H9 (cell line): ENCODE data around the gene CCL21. TPM values are rescaled to one million over a fixed set of nuclear protein-coding genes. Genes with fewer than 3 reads are reported as not detected.

Experiments used
- DNase-seq: peaks from one replicate; pipeline ENCODE4 v3.0.0-alpha.2; 2017
- H2AFZ ChIP-seq: one replicate; pipeline ENCODE4 v1.6.1; 2013; ENCODE audit warnings: mild to moderate bottlenecking, low read length, control low read depth, moderate library complexity
- H2AK5ac ChIP-seq: 2 replicates; pipeline ENCODE4 v1.6.1; 2013; ENCODE audit warnings: low read length, control low read depth, mixed read lengths; ENCODE audit not compliant: insufficient read length
- H2BK120ac ChIP-seq: one replicate; pipeline ENCODE4 v1.6.1; 2013; ENCODE audit warnings: low read depth, mild to moderate bottlenecking, low read length, control low read depth, inconsistent platforms; ENCODE audit not compliant: poor library complexity, severe bottlenecking
- H2BK12ac ChIP-seq: 2 replicates; pipeline ENCODE4 v1.6.1; 2013; ENCODE audit warnings: low read length, control low read depth, mixed read lengths, low read depth; ENCODE audit not compliant: insufficient read length
- H2BK15ac ChIP-seq: 2 replicates; pipeline ENCODE4 v1.6.1; 2013; ENCODE audit warnings: low read depth, low read length, control low read depth
- H2BK20ac ChIP-seq: one replicate; pipeline ENCODE4 v1.6.1; 2013; ENCODE audit warnings: low read depth, mild to moderate bottlenecking, low read length, control low read depth, inconsistent platforms; ENCODE audit not compliant: poor library complexity, severe bottlenecking
- H2BK5ac ChIP-seq: 2 replicates; pipeline ENCODE4 v1.6.1; 2013; ENCODE audit warnings: low read length, control low read depth, mixed read lengths; ENCODE audit not compliant: insufficient read length
- H3K14ac ChIP-seq: 2 replicates; pipeline ENCODE4 v1.6.1; 2013; ENCODE audit warnings: low read length, control low read depth; ENCODE audit not compliant: insufficient read depth
- H3K18ac ChIP-seq: 2 replicates; pipeline ENCODE4 v1.6.1; 2013; ENCODE audit warnings: low read depth, mild to moderate bottlenecking, mixed read lengths, low read length, control low read depth; ENCODE audit not compliant: insufficient read length
- H3K23ac ChIP-seq: 2 replicates; pipeline ENCODE4 v1.6.1; 2013; ENCODE audit warnings: low read length, control low read depth, mixed read lengths, low read depth; ENCODE audit not compliant: insufficient read length
- H3K23me2 ChIP-seq: 2 replicates; pipeline ENCODE4 v1.6.1; 2013; ENCODE audit warnings: low read depth, mild to moderate bottlenecking, mixed read lengths, low read length, control low read depth; ENCODE audit not compliant: insufficient read length, poor library complexity, severe bottlenecking
- H3K27ac ChIP-seq: 2 replicates; pipeline ENCODE4 v1.5.1; 2013; ENCODE audit warnings: low read length, control low read depth, mixed read lengths, low read depth; ENCODE audit not compliant: insufficient read length
- H3K27me3 ChIP-seq: 2 replicates; pipeline ENCODE4 v1.6.1; 2013; ENCODE audit warnings: low read length, control low read depth, inconsistent platforms; ENCODE audit not compliant: insufficient read depth
- H3K4ac ChIP-seq: 2 replicates; pipeline ENCODE4 v1.6.1; 2013; ENCODE audit warnings: low read depth, mild to moderate bottlenecking, control low read depth, inconsistent platforms, low read length, moderate library complexity
- H3K4me1 ChIP-seq: 2 replicates; pipeline ENCODE4 v1.6.1; 2013; ENCODE audit warnings: low read length, control low read depth, inconsistent platforms; ENCODE audit not compliant: insufficient read depth
- H3K4me2 ChIP-seq: 2 replicates; pipeline ENCODE4 v1.6.1; 2013; ENCODE audit warnings: low read length, control low read depth, mixed read lengths; ENCODE audit not compliant: insufficient read length, insufficient read depth
- H3K56ac ChIP-seq: 2 replicates; pipeline ENCODE4 v1.6.1; 2013; ENCODE audit warnings: low read depth, mild to moderate bottlenecking, mixed read lengths, low read length, control low read depth; ENCODE audit not compliant: insufficient read length
- H3K79me1 ChIP-seq: 2 replicates; pipeline ENCODE4 v1.6.1; 2013; ENCODE audit warnings: low read depth, mild to moderate bottlenecking, moderate library complexity, low read length, control low read depth, inconsistent platforms; ENCODE audit not compliant: insufficient read depth, poor library complexity, severe bottlenecking
- H3K79me2 ChIP-seq: 2 replicates; pipeline ENCODE4 v1.6.1; 2013; ENCODE audit warnings: low read length, control low read depth, inconsistent platforms; ENCODE audit not compliant: insufficient read depth
- H3K9ac ChIP-seq: 2 replicates; pipeline ENCODE4 v1.6.1; 2013; ENCODE audit warnings: low read length, control low read depth, mixed read lengths; ENCODE audit not compliant: insufficient read length; ENCODE audit errors: extremely low read depth
- H3K9me3 ChIP-seq: one replicate; pipeline ENCODE4 v1.6.1; 2013; ENCODE audit warnings: low read depth, low read length, inconsistent platforms; ENCODE audit not compliant: control insufficient read depth
- H3T11ph ChIP-seq: one replicate; pipeline ENCODE4 v1.6.1; 2013; ENCODE audit warnings: mild to moderate bottlenecking, low read length, control low read depth, inconsistent platforms
- H4K20me1 ChIP-seq: one replicate; pipeline ENCODE4 v1.6.1; 2013; ENCODE audit not compliant: control insufficient read depth, insufficient read length, insufficient read depth
- H4K5ac ChIP-seq: 2 replicates; pipeline ENCODE4 v1.6.1; 2013; ENCODE audit warnings: low read depth, mild to moderate bottlenecking, mixed read lengths, low read length, control low read depth; ENCODE audit not compliant: insufficient read length
- H4K8ac ChIP-seq: replicated peaks from 2 replicates; pipeline ENCODE4 v1.6.1; 2013; ENCODE audit warnings: low read length, control low read depth, mixed read lengths, low read depth; ENCODE audit not compliant: insufficient read length
- H4K91ac ChIP-seq: 2 replicates; pipeline ENCODE4 v1.6.1; 2013; ENCODE audit warnings: low read depth, mild to moderate bottlenecking, moderate library complexity, mixed read lengths, low read length, control low read depth; ENCODE audit not compliant: insufficient read length
- H3K27ac Mint-ChIP-seq, 3 experiments: 2 replicates in 2 of 3; 3 replicates in 1 of 3; pipeline ENCODE4 v1.8.0; 2020 to 2021; ENCODE audit warnings: mixed read lengths in 3 of 3, mild to moderate bottlenecking in 1 of 3, moderate library complexity in 1 of 3
- H3K27me3 Mint-ChIP-seq: 2 replicates; pipeline ENCODE4 v1.8.0; 2021; ENCODE audit warnings: low read depth, mild to moderate bottlenecking, moderate library complexity, mixed read lengths
- H3K36me3 Mint-ChIP-seq, 3 experiments: 2 replicates in 2 of 3; 3 replicates in 1 of 3; pipeline ENCODE4 v1.8.0; 2020 to 2021; ENCODE audit warnings: low read depth in 3 of 3, mixed read lengths in 3 of 3; ENCODE audit not compliant: insufficient read depth in 1 of 3
- H3K4me1 Mint-ChIP-seq, 2 experiments: 2 replicates each; pipeline ENCODE4 v1.8.0; 2020; ENCODE audit warnings: mixed read lengths in 2 of 2
- H3K4me3 Mint-ChIP-seq, 2 experiments: 2 replicates in 1 of 2; 3 replicates in 1 of 2; pipeline ENCODE4 v1.8.0; 2020 to 2021; ENCODE audit warnings: mild to moderate bottlenecking in 2 of 2, mixed read lengths in 2 of 2, moderate library complexity in 1 of 2
- H3K9me3 Mint-ChIP-seq, 2 experiments: 2 replicates in 1 of 2; 3 replicates in 1 of 2; pipeline ENCODE4 v1.8.0; 2020; ENCODE audit warnings: mild to moderate bottlenecking in 2 of 2, mixed read lengths in 2 of 2, moderate library complexity in 1 of 2
- CTCF ChIP-seq: fragments of 200-600 bp; sonication (generic); conservative IDR thresholded peaks from 3 replicates; pipeline ENCODE4 v1.8.0; 2021; ENCODE audit warnings: antibody characterized with exemption, mild to moderate bottlenecking
- WGBS: extraction: QIAGEN DNeasy Blood & Tissue Kit; methylation state at CpG from one replicate; pipeline ENCODE4 v1.1.7; 2013; ENCODE audit warnings: missing lambda C conversion rate, low lambda C conversion rate, mixed read lengths; ENCODE audit not compliant: insufficient read length; ENCODE audit errors: extremely low coverage; 5-methylcytosine and 5-hydroxymethylcytosine counted together
- total RNA-seq: library from RNA; stranded (reverse); gene quantifications from 2 replicates; pipeline ENCODE4 v1.2.1, GENCODE V29; 2021

The CCL21 gene
- total RNA-seq, 1 experiment from 2014 or later = not detected

GRCh38 chr9:34686732-34687131 lies 23.2 kb downstream of the CCL21 start:
- no peaks in the 10 kb centered on the region for H3K9me3 Mint-ChIP-seq
- H3K9ac ChIP-seq = no peak overlapping the region
- no peaks in the 10 kb centered on the region for H3K9me3 ChIP-seq
- no peak overlapping the region for H2BK5ac ChIP-seq
- no peaks in the 10 kb centered on the region for H3K23me2 ChIP-seq
- H3K4me1 Mint-ChIP-seq = peaks cover 13 to 17% of the 10 kb centered on the region in 2 experiments
- no peak overlapping the region for H3K14ac ChIP-seq
- WGBS = no CpG with 5 or more reads among the region's 1 CpG
- no peak overlapping the region for H3K27ac Mint-ChIP-seq
- TF ChIP-seq CTCF = no peak
- H4K20me1 ChIP-seq = no peaks in the 10 kb centered on the region
- H3T11ph ChIP-seq = no peak overlapping the region
- H3K23ac ChIP-seq = no peak overlapping the region
- H3K79me2 ChIP-seq = no peaks in the 10 kb centered on the region
- no peak overlapping the region for H3K4me2 ChIP-seq
- no peak overlapping the region for H2BK12ac ChIP-seq
- no peak overlapping the region for H4K8ac ChIP-seq
- no peak overlapping the region for H2BK15ac ChIP-seq
- no peak overlapping the region for H3K18ac ChIP-seq
- H3K36me3 Mint-ChIP-seq = no peaks in the 10 kb centered on the region
- H3K4ac ChIP-seq = no peak overlapping the region
- H2BK120ac ChIP-seq = no peak overlapping the region
- H2AFZ ChIP-seq = no peak overlapping the region
- no peak overlapping the region for H3K4me3 Mint-ChIP-seq
- no peak overlapping the region for H3K27ac ChIP-seq
- no peaks in the 10 kb centered on the region; the same call in none of the 2 replicates for H3K27me3 Mint-ChIP-seq
- H4K91ac ChIP-seq = no peak overlapping the region
- no peak overlapping the region for H3K56ac ChIP-seq
- H2BK20ac ChIP-seq = no peak overlapping the region
- H4K5ac ChIP-seq = no peak overlapping the region
- no peak overlapping the region for H2AK5ac ChIP-seq
- no peaks in the 10 kb centered on the region for H3K79me1 ChIP-seq
- H3K4me1 ChIP-seq = peaks cover 8% of the 10 kb centered on the region; the same call in 1 of the 2 replicates
- H3K27me3 ChIP-seq = no peaks in the 10 kb centered on the region
- DNase-seq = no peak
